Peyer's patch (tissue), 4 donors: ENCODE measurements around the gene AMACR.

ENCODE experiments used
- POLR2A ChIP-seq, 2 donors: fragments of 450-650 bp; IDR thresholded peaks; one replicate each; pipeline ENCODE4 v1.5.1; 2017; ENCODE audit warnings: antibody characterized with exemption in 2 of 2, mild to moderate bottlenecking in 2 of 2, moderate library complexity in 2 of 2
- TF ChIP-seq, protein P1 (sequence below), 6 experiments: fragments of 450-650 bp in 4 of 6; fragments of 200-600 bp in 2 of 6; sonication (generic) in 1 of 6; IDR thresholded peaks; one replicate each; pipeline ENCODE4 v1.5.1; 2017 to 2019; ENCODE audit warnings: antibody characterized with exemption in 6 of 6, mild to moderate bottlenecking in 3 of 6, moderate library complexity in 1 of 6

DNA sequence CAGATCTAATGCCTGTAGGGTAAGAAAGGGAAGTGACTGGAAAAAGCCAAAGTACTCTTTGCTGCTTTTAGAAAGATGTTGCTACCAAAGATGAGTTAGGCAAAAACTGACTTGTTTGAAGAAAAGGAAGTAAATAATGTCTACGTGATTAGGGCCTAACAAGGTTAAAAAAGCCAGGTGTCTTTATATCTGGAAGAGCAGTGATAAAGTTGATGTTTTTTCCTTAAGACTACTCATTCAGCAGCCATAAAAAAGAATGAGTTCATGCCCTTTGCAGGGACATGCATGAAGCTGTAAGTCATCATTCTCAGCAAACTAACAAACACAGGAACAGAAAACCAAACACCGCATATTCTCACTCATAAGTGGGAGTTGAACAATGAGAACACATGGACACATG is 13.5 kb upstream of the AMACR start:
- TF ChIP-seq, protein P1, sequence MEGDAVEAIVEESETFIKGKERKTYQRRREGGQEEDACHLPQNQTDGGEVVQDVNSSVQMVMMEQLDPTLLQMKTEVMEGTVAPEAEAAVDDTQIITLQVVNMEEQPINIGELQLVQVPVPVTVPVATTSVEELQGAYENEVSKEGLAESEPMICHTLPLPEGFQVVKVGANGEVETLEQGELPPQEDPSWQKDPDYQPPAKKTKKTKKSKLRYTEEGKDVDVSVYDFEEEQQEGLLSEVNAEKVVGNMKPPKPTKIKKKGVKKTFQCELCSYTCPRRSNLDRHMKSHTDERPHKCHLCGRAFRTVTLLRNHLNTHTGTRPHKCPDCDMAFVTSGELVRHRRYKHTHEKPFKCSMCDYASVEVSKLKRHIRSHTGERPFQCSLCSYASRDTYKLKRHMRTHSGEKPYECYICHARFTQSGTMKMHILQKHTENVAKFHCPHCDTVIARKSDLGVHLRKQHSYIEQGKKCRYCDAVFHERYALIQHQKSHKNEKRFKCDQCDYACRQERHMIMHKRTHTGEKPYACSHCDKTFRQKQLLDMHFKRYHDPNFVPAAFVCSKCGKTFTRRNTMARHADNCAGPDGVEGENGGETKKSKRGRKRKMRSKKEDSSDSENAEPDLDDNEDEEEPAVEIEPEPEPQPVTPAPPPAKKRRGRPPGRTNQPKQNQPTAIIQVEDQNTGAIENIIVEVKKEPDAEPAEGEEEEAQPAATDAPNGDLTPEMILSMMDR (IDR thresholded peaks at IDR 0.05), result no peak
- no peak for TF ChIP-seq POLR2A (IDR thresholded peaks at IDR 0.05)
